Measurements from ENCODE around the gene MYRIP. TPM values are rescaled to one million over a fixed set of nuclear protein-coding genes. Genes with fewer than 3 reads are reported as not detected.
"Not testable (repeated sequence)": the region's sequence is repeated elsewhere in the genome, so short reads cannot be mapped to it uniquely, and the experiment has no call there.

Gene MYRIP
- total RNA-seq, 1 donor from 2014 or later = 1.0 TPM

GRCh38 chr3:40258555-40258954, 449.1 kb downstream of the MYRIP start:
- Histone ChIP-seq H3K36me3 (ENCODE audit: control insufficient read depth in 3 of 3, insufficient read depth in 3 of 3, low read length in 3 of 3) (peaks cover 0 to 3% (median 0%) of the 10 kb centered on the region in 3 donors), H3K9me3 (ENCODE audit: control insufficient read depth in 3 of 3, low read length in 3 of 3) (no peaks in the 10 kb centered on the region), H3K4me3 (ENCODE audit: low read length in 3 of 3) (no peak overlapping the region), H3K4me1 (ENCODE audit: control insufficient read depth in 3 of 3, insufficient read depth in 3 of 3, low read length in 3 of 3) (no peaks in the 10 kb centered on the region), H3K27ac (ENCODE audit: low read depth, low read length) (no peak overlapping the region), H3K9ac (ENCODE audit: low read depth in 1 of 3, low read length in 3 of 3) (no peak overlapping the region), H3K27me3 (ENCODE audit: control insufficient read depth in 3 of 3, insufficient read depth in 3 of 3, low read length in 3 of 3) (no peaks in the 10 kb centered on the region)

- Histone ChIP-seq H3K9me3 (ENCODE audit: control insufficient read depth in 3 of 3, low read length in 3 of 3) (no peaks in the 10 kb centered on the region), H3K4me1 (ENCODE audit: control insufficient read depth in 3 of 3, insufficient read depth in 3 of 3, low read length in 3 of 3) (no peaks in the 10 kb centered on the region), H3K27me3 (ENCODE audit: control insufficient read depth in 3 of 3, insufficient read depth in 3 of 3, low read length in 3 of 3) (no peaks in the 10 kb centered on the region), H3K27ac (ENCODE audit: low read depth, low read length) (no peak overlapping the region), H3K9ac (ENCODE audit: low read depth in 1 of 3, low read length in 3 of 3) (no peak overlapping the region), H3K36me3 (ENCODE audit: control insufficient read depth in 3 of 3, insufficient read depth in 3 of 3, low read length in 3 of 3) (peaks cover 0 to 3% (median 0%) of the 10 kb centered on the region in 3 donors), H3K4me3 (ENCODE audit: low read length in 3 of 3) (no peak overlapping the region)
These were observed 452.9 kb downstream of the MYRIP start for GRCh38 chr3:40262331-40262730.

- H3K27ac ChIP-seq (ENCODE audit: low read depth, low read length) = no peak overlapping the region
- H3K27me3 ChIP-seq (ENCODE audit: control insufficient read depth in 3 of 3, insufficient read depth in 3 of 3, low read length in 3 of 3) = no peaks in the 10 kb centered on the region
- H3K9ac ChIP-seq (ENCODE audit: low read depth in 1 of 3, low read length in 3 of 3) = no peak overlapping the region
- H3K4me1 ChIP-seq (ENCODE audit: control insufficient read depth in 3 of 3, insufficient read depth in 3 of 3, low read length in 3 of 3) = no peaks in the 10 kb centered on the region
- no peak overlapping the region for H3K4me3 ChIP-seq (ENCODE audit: low read length in 3 of 3)
- no peaks in the 10 kb centered on the region for H3K9me3 ChIP-seq (ENCODE audit: control insufficient read depth in 3 of 3, low read length in 3 of 3)
- no peaks in the 10 kb centered on the region for H3K36me3 ChIP-seq (ENCODE audit: control insufficient read depth in 3 of 3, insufficient read depth in 3 of 3, low read length in 3 of 3)
These were observed 455.0 kb downstream of the MYRIP start for GRCh38 chr3:40264451-40264850.

- Histone ChIP-seq H3K9ac (ENCODE audit: low read depth in 1 of 3, low read length in 3 of 3) (no peak overlapping the region), H3K4me1 (ENCODE audit: control insufficient read depth in 3 of 3, insufficient read depth in 3 of 3, low read length in 3 of 3) (no peaks in the 10 kb centered on the region), H3K27ac (ENCODE audit: low read depth, low read length) (no peak overlapping the region), H3K27me3 (ENCODE audit: control insufficient read depth in 3 of 3, insufficient read depth in 3 of 3, low read length in 3 of 3) (no peaks in the 10 kb centered on the region), H3K9me3 (ENCODE audit: control insufficient read depth in 3 of 3, low read length in 3 of 3) (no peaks in the 10 kb centered on the region), H3K4me3 (ENCODE audit: low read length in 3 of 3) (no peak overlapping the region), H3K36me3 (ENCODE audit: control insufficient read depth in 3 of 3, insufficient read depth in 3 of 3, low read length in 3 of 3) (no peaks in the 10 kb centered on the region)
These were observed 455.8 kb downstream of the MYRIP start for GRCh38 chr3:40265181-40265580.

GRCh38 chr3:40267937-40268724, 458.7 kb downstream of the MYRIP start:
- H3K36me3 ChIP-seq (ENCODE audit: control insufficient read depth in 3 of 3, insufficient read depth in 3 of 3, low read length in 3 of 3) = no peaks in the 10 kb centered on the region
- H3K4me1 ChIP-seq (ENCODE audit: control insufficient read depth in 3 of 3, insufficient read depth in 3 of 3, low read length in 3 of 3) = no peaks in the 10 kb centered on the region
- no peaks in the 10 kb centered on the region for H3K27me3 ChIP-seq (ENCODE audit: control insufficient read depth in 3 of 3, insufficient read depth in 3 of 3, low read length in 3 of 3)
- H3K4me3 ChIP-seq (ENCODE audit: low read length in 3 of 3) = no peak overlapping the region
- no peaks in the 10 kb centered on the region for H3K9me3 ChIP-seq (ENCODE audit: control insufficient read depth in 3 of 3, low read length in 3 of 3)
- no peak overlapping the region for H3K27ac ChIP-seq (ENCODE audit: low read depth, low read length)
- H3K9ac ChIP-seq (ENCODE audit: low read depth in 1 of 3, low read length in 3 of 3) = no peak overlapping the region

- no peaks in the 10 kb centered on the region for H3K9me3 ChIP-seq (ENCODE audit: control insufficient read depth in 3 of 3, low read length in 3 of 3)
- H3K27ac ChIP-seq (ENCODE audit: low read depth, low read length) = no peak overlapping the region
- H3K4me1 ChIP-seq (ENCODE audit: control insufficient read depth in 3 of 3, insufficient read depth in 3 of 3, low read length in 3 of 3) = no peaks in the 10 kb centered on the region
- no peaks in the 10 kb centered on the region for H3K36me3 ChIP-seq (ENCODE audit: control insufficient read depth in 3 of 3, insufficient read depth in 3 of 3, low read length in 3 of 3)
- no peaks in the 10 kb centered on the region for H3K27me3 ChIP-seq (ENCODE audit: control insufficient read depth in 3 of 3, insufficient read depth in 3 of 3, low read length in 3 of 3)
- no peak overlapping the region for H3K4me3 ChIP-seq (ENCODE audit: low read length in 3 of 3)
- H3K9ac ChIP-seq (ENCODE audit: low read depth in 1 of 3, low read length in 3 of 3) = no peak overlapping the region
These were observed 459.6 kb downstream of the MYRIP start for GRCh38 chr3:40268802-40269524.

GRCh38 chr3:40278791-40279190, 469.4 kb downstream of the MYRIP start:
- H3K9ac ChIP-seq (ENCODE audit: low read depth in 1 of 3, low read length in 3 of 3) = no peak overlapping the region
- no peaks in the 10 kb centered on the region for H3K27me3 ChIP-seq (ENCODE audit: control insufficient read depth in 3 of 3, insufficient read depth in 3 of 3, low read length in 3 of 3)
- no peaks in the 10 kb centered on the region for H3K36me3 ChIP-seq (ENCODE audit: control insufficient read depth in 3 of 3, insufficient read depth in 3 of 3, low read length in 3 of 3)
- H3K9me3 ChIP-seq (ENCODE audit: control insufficient read depth in 3 of 3, low read length in 3 of 3) = no peaks in the 10 kb centered on the region
- H3K27ac ChIP-seq (ENCODE audit: low read depth, low read length) = no peak overlapping the region
- no peaks in the 10 kb centered on the region for H3K4me1 ChIP-seq (ENCODE audit: control insufficient read depth in 3 of 3, insufficient read depth in 3 of 3, low read length in 3 of 3)
- no peak overlapping the region for H3K4me3 ChIP-seq (ENCODE audit: low read length in 3 of 3)

- Histone ChIP-seq H3K4me1 (ENCODE audit: control insufficient read depth in 3 of 3, insufficient read depth in 3 of 3, low read length in 3 of 3) (no peaks in the 10 kb centered on the region), H3K27me3 (ENCODE audit: control insufficient read depth in 3 of 3, insufficient read depth in 3 of 3, low read length in 3 of 3) (no peaks in the 10 kb centered on the region), H3K27ac (ENCODE audit: low read depth, low read length) (no peak overlapping the region), H3K36me3 (ENCODE audit: control insufficient read depth in 3 of 3, insufficient read depth in 3 of 3, low read length in 3 of 3) (no peaks in the 10 kb centered on the region), H3K4me3 (ENCODE audit: low read length in 3 of 3) (no peak overlapping the region), H3K9ac (ENCODE audit: low read depth in 1 of 3, low read length in 3 of 3) (no peak overlapping the region), H3K9me3 (ENCODE audit: control insufficient read depth in 3 of 3, low read length in 3 of 3) (no peaks in the 10 kb centered on the region)
These were observed 472.6 kb downstream of the MYRIP start for GRCh38 chr3:40281995-40282394.

- H3K27me3 ChIP-seq (ENCODE audit: control insufficient read depth in 3 of 3, insufficient read depth in 3 of 3, low read length in 3 of 3); H3K27ac ChIP-seq (ENCODE audit: low read depth, low read length); H3K9me3 ChIP-seq (ENCODE audit: control insufficient read depth in 3 of 3, low read length in 3 of 3); H3K4me1 ChIP-seq (ENCODE audit: control insufficient read depth in 3 of 3, insufficient read depth in 3 of 3, low read length in 3 of 3); H3K4me3 ChIP-seq (ENCODE audit: low read length in 3 of 3); H3K36me3 ChIP-seq (ENCODE audit: control insufficient read depth in 3 of 3, insufficient read depth in 3 of 3, low read length in 3 of 3); H3K9ac ChIP-seq (ENCODE audit: low read depth in 1 of 3, low read length in 3 of 3): not testable (repeated sequence)
These were observed 473.6 kb downstream of the MYRIP start for GRCh38 chr3:40283057-40283456.

- peaks cover 0 to 3% (median 3%) of the 10 kb centered on the region in 3 donors for H3K36me3 ChIP-seq (ENCODE audit: control insufficient read depth in 3 of 3, insufficient read depth in 3 of 3, low read length in 3 of 3)
These were observed 477.8 kb downstream of the MYRIP start for GRCh38 chr3:40287248-40287647.

More at GRCh38 chr3:40287248-40287647, 477.8 kb downstream of the MYRIP start:
- Histone ChIP-seq H3K9me3 (ENCODE audit: control insufficient read depth in 3 of 3, low read length in 3 of 3) (no peaks in the 10 kb centered on the region), H3K4me1 (ENCODE audit: control insufficient read depth in 3 of 3, insufficient read depth in 3 of 3, low read length in 3 of 3) (no peaks in the 10 kb centered on the region), H3K9ac (ENCODE audit: low read depth in 1 of 3, low read length in 3 of 3) (no peak overlapping the region), H3K27ac (ENCODE audit: low read depth, low read length) (no peak overlapping the region), H3K4me3 (ENCODE audit: low read length in 3 of 3) (no peak overlapping the region), H3K27me3 (ENCODE audit: control insufficient read depth in 3 of 3, insufficient read depth in 3 of 3, low read length in 3 of 3) (no peaks in the 10 kb centered on the region)
